Measurements from ENCODE around the gene AMPD2. TPM values are rescaled to one million over a fixed set of nuclear protein-coding genes. Genes with fewer than 3 reads are reported as not detected.
A peak's percentile ranks its signal among the peaks of the same experiment; 100 is the strongest.

The AMPD2 gene
- total and polyA plus RNA-seq, 2 experiments from 2014 or later: 61.3 to 79.3 TPM

DNA sequence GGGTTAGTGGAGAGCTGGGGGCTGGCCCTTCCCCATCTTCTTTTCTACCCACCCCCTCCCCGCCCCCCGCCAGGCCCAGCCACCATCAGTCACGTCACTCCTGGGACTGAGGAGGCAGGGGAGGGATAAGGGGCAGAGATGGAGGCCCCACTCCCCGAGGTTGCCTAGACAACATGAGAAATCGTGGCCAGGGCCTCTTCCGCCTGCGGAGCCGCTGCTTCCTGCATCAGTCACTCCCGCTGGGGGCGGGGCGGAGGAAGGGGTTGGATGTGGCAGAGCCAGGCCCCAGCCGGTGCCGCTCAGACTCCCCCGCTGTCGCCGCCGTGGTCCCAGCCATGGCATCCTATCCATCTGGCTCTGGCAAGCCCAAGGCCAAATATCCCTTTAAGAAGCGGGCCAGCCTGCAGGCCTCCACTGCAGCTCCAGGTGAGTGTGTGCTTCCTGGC, 1.2 kb downstream of the AMPD2 start:
- peak overlapping the region; percentile 99 for H3K27ac ChIP-seq
- TF ChIP-seq EZH2 (IDR thresholded peaks at IDR 0.05; ENCODE audit: insufficient read depth, poor library complexity, severe bottlenecking) (no peak), EZH2phosphoT487 (IDR thresholded peaks at IDR 0.05; ENCODE audit: insufficient read depth, low read depth) (no peak)
- H3K4me3 ChIP-seq: peak overlapping the region; percentile 92
- peaks cover 62% of the 10 kb centered on the region for H3K79me2 ChIP-seq (ENCODE audit: insufficient read depth)
- in situ Hi-C loops (cut with MboI): no loop called here
- H4K20me1 ChIP-seq (ENCODE audit: insufficient read depth): no peaks in the 10 kb centered on the region; the same call in 1 of the 2 replicates
- peak overlapping the region; percentile 100 for H3K9ac ChIP-seq
- 0 to 2% methylated on average over 18 of the region's 18 CpGs for WGBS, 2 experiments (ENCODE audit: low coverage in 1 of 2, low lambda C conversion rate in 2 of 2, missing lambda C conversion rate in 2 of 2)
- DNase-seq: peak; percentile 98
- H3K9me2 ChIP-seq (ENCODE audit: insufficient read depth): no peaks in the 10 kb centered on the region
- no peaks in the 10 kb centered on the region for H3K9me3 ChIP-seq (ENCODE audit: low read depth)
- H3K4me2 ChIP-seq (ENCODE audit: unreplicated experiment): peak overlapping the region; percentile 95
- peaks cover 33% of the 10 kb centered on the region for H3F3A ChIP-seq (ENCODE audit: insufficient read depth)
- no peaks in the 10 kb centered on the region for H3K36me3 ChIP-seq (ENCODE audit: low read depth)
- no peaks in the 10 kb centered on the region for H3K27me3 ChIP-seq (replicated peaks; ENCODE audit: insufficient read depth)
- peaks cover 61% of the 10 kb centered on the region for H3K4me1 ChIP-seq (ENCODE audit: insufficient read depth)
- H2AFZ ChIP-seq: peak overlapping the region; percentile 69

GRCh38 chr1:109621379-109622136, 1.9 kb downstream of the AMPD2 start:
- Histone ChIP-seq H3K9ac (peak overlapping the region; percentile 100), H3K27me3 (replicated peaks; ENCODE audit: insufficient read depth) (no peaks in the 10 kb centered on the region), H3K36me3 (ENCODE audit: low read depth) (no peaks in the 10 kb centered on the region), H3K9me3 (ENCODE audit: low read depth) (no peaks in the 10 kb centered on the region), H4K20me1 (ENCODE audit: insufficient read depth) (no peaks in the 10 kb centered on the region; the same call in 1 of the 2 replicates), H3K9me2 (ENCODE audit: insufficient read depth) (no peaks in the 10 kb centered on the region), H3K4me2 (ENCODE audit: unreplicated experiment) (peak overlapping the region; percentile 95), H2AFZ (no peak overlapping the region), H3K79me2 (ENCODE audit: insufficient read depth) (peaks cover 67% of the 10 kb centered on the region), H3K4me3 (peak overlapping the region; percentile 92), H3K4me1 (ENCODE audit: insufficient read depth) (peaks cover 58% of the 10 kb centered on the region), H3K27ac (peak overlapping the region; percentile 99), H3F3A (ENCODE audit: insufficient read depth) (peaks cover 26% of the 10 kb centered on the region)
- DNase-seq: peak; percentile 87
- in situ Hi-C loops (cut with MboI): no loop called here
- WGBS, 2 experiments (ENCODE audit: low coverage in 1 of 2, low lambda C conversion rate in 2 of 2, missing lambda C conversion rate in 2 of 2): 18 to 25% methylated on average over 11 to 13 of the region's 13 CpGs
- no peak for TF ChIP-seq EZH2 (IDR thresholded peaks at IDR 0.05; ENCODE audit: insufficient read depth, poor library complexity, severe bottlenecking)
- no peak for TF ChIP-seq EZH2phosphoT487 (IDR thresholded peaks at IDR 0.05; ENCODE audit: insufficient read depth, low read depth)

DNA sequence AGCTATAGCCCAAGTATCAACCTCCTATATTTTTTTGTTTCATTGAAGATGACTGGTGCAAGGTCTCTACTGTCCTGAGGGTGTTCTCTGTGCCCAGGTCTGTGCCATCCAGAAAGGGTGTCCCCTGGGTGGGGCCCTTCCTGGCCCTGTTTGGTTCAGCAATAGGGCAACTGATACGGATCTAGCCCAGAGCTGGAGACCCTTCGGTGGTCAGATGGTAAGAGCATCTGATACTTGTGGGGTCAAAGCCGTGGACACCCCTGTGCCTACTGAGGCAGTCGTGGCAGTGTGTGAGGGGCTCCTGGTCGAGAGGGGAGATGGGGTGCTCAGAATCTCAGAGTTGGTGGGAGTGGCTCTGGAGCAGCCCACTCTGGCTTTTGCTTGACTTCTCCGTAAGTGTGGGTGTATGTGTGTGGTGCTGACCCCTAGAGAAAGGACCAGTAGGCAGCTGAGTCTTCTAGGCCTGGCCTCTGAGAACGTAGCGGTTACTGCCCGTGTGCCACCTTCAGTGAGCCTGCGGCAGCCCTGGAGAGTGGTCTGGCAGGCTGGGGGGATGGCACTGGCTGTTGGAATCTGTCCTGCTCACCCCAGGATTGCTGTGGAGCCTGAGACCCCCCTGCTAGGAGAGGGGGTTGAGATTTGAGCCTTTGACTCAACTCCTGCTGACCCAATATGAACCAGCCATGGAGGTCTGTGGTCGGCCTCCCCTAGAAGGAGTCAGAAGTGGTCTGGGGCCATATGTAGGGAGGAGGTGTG, 2.7 kb downstream of the AMPD2 start:
- 82 to 86% methylated on average over 11 of the region's 11 CpGs for whole genome bisulfite sequencing, 2 experiments (ENCODE audit: low coverage in 1 of 2, low lambda C conversion rate in 2 of 2, missing lambda C conversion rate in 2 of 2)
- DNase-seq: no peak
- peak overlapping the region; percentile 100 for H3K9ac ChIP-seq
- in situ Hi-C loops (cut with MboI): no loop called here
- no peaks in the 10 kb centered on the region for H3K9me3 ChIP-seq (ENCODE audit: low read depth)
- H3K27me3 ChIP-seq (replicated peaks; ENCODE audit: insufficient read depth): no peaks in the 10 kb centered on the region
- TF ChIP-seq EZH2 (IDR thresholded peaks at IDR 0.05; ENCODE audit: insufficient read depth, poor library complexity, severe bottlenecking) (no peak), EZH2phosphoT487 (IDR thresholded peaks at IDR 0.05; ENCODE audit: insufficient read depth, low read depth) (no peak)
- H3K4me1 ChIP-seq (ENCODE audit: insufficient read depth): peaks cover 51% of the 10 kb centered on the region
- peaks cover 19% of the 10 kb centered on the region for H3F3A ChIP-seq (ENCODE audit: insufficient read depth)
- H3K9me2 ChIP-seq (ENCODE audit: insufficient read depth): no peaks in the 10 kb centered on the region
- H3K36me3 ChIP-seq (ENCODE audit: low read depth): no peaks in the 10 kb centered on the region
- H3K4me3 ChIP-seq: peak overlapping the region; percentile 92
- no peaks in the 10 kb centered on the region; the same call in 1 of the 2 replicates for H4K20me1 ChIP-seq (ENCODE audit: insufficient read depth)
- no peak overlapping the region for H2AFZ ChIP-seq
- H3K4me2 ChIP-seq (ENCODE audit: unreplicated experiment): peak overlapping the region; percentile 95
- peak overlapping the region; percentile 99 for H3K27ac ChIP-seq
- H3K79me2 ChIP-seq (ENCODE audit: insufficient read depth): peaks cover 67% of the 10 kb centered on the region

- Histone ChIP-seq H3K4me1 (ENCODE audit: insufficient read depth) (peaks cover 46% of the 10 kb centered on the region), H3K4me3 (0 out of 2 replicates have a peak overlapping the region, but pooled peaks have one; percentile 9), H3K27me3 (replicated peaks; ENCODE audit: insufficient read depth) (no peaks in the 10 kb centered on the region), H3K27ac (no peak overlapping the region), H3K79me2 (ENCODE audit: insufficient read depth) (peaks cover 67% of the 10 kb centered on the region), H4K20me1 (ENCODE audit: insufficient read depth) (no peaks in the 10 kb centered on the region; the same call in 1 of the 2 replicates), H3K9me3 (ENCODE audit: low read depth) (no peaks in the 10 kb centered on the region), H3K9ac (peak overlapping the region; percentile 51; the same call in 1 of the 2 replicates), H3F3A (ENCODE audit: insufficient read depth) (peaks cover 14% of the 10 kb centered on the region), H3K9me2 (ENCODE audit: insufficient read depth) (no peaks in the 10 kb centered on the region), H3K4me2 (ENCODE audit: unreplicated experiment) (peak overlapping the region; percentile 95), H2AFZ (no peak overlapping the region), H3K36me3 (ENCODE audit: low read depth) (no peaks in the 10 kb centered on the region)
- TF ChIP-seq EZH2phosphoT487 (IDR thresholded peaks at IDR 0.05; ENCODE audit: insufficient read depth, low read depth) (no peak), EZH2 (IDR thresholded peaks at IDR 0.05; ENCODE audit: insufficient read depth, poor library complexity, severe bottlenecking) (no peak)
- DNase-seq: no peak
- 77 to 86% methylated on average over 3 of the region's 3 CpGs for WGBS, 2 experiments (ENCODE audit: low coverage in 1 of 2, low lambda C conversion rate in 2 of 2, missing lambda C conversion rate in 2 of 2)
- in situ Hi-C loops (cut with MboI): no loop called here
Measured at GRCh38 chr1:109622895-109623294, 3.3 kb downstream of the AMPD2 start.
